ENCODE results near the gene DDX51. TPM values are rescaled to one million over a fixed set of nuclear protein-coding genes. Genes with fewer than 3 reads are reported as not detected.

DDX51 gene
- total RNA-seq, 1 donor from 2014 or later = 28.1 TPM

DNA sequence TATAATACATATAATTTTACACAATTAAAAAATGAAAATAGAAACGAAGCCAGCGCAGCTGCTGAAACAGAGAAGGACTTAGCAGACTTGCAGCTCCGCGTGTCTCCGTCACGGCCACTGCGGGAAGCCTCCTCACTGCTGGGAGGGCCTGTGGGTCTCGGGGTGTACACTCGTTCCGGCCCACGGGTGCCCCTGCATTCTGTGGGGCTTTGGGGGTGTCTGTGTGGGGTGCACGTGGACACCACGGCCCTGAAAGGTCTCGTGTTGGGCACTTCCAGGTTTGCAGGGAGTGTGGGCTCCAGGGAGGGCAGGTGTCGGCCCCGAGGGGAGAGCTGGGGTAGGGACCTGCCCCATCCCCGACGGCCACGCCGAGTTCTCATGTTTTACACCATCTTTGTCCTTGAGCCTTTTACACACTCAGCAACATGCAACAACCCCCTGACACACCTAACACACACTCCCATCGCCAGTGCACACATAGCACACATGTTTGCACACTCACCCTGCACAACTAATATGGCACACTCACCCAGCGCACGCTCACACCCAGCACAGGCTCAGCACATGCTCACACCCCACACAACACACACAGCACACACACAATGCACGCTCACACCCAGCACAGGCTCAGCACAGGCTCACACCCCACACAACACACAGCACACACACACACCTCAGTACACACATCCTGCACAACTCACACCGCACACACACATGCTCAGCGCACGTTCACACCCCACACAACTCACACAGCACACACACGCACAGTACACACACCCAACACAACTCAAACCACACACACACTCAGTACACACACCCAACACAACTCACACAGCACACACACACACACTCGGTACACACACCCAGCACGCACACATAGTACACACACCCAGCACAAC is 36.8 kb upstream of the DDX51 start:
- no peak for DNase-seq (ENCODE audit: low spot score, unreplicated experiment)
- TF ChIP-seq, protein P1, sequence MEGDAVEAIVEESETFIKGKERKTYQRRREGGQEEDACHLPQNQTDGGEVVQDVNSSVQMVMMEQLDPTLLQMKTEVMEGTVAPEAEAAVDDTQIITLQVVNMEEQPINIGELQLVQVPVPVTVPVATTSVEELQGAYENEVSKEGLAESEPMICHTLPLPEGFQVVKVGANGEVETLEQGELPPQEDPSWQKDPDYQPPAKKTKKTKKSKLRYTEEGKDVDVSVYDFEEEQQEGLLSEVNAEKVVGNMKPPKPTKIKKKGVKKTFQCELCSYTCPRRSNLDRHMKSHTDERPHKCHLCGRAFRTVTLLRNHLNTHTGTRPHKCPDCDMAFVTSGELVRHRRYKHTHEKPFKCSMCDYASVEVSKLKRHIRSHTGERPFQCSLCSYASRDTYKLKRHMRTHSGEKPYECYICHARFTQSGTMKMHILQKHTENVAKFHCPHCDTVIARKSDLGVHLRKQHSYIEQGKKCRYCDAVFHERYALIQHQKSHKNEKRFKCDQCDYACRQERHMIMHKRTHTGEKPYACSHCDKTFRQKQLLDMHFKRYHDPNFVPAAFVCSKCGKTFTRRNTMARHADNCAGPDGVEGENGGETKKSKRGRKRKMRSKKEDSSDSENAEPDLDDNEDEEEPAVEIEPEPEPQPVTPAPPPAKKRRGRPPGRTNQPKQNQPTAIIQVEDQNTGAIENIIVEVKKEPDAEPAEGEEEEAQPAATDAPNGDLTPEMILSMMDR (IDR thresholded peaks at IDR 0.05; ENCODE audit: unreplicated experiment) = no peak
- no peak overlapping the region for H3K4me3 Mint-ChIP-seq (ENCODE audit: low read depth)
- H3K9me3 Mint-ChIP-seq (ENCODE audit: low read depth) = no peaks in the 10 kb centered on the region
- no peaks in the 10 kb centered on the region for H3K36me3 Mint-ChIP-seq (ENCODE audit: insufficient read depth)
- H3K27ac Mint-ChIP-seq = no peak overlapping the region
- H3K27me3 Mint-ChIP-seq = peaks cover 79% of the 10 kb centered on the region
- no peaks in the 10 kb centered on the region for H3K4me1 Mint-ChIP-seq (ENCODE audit: low read depth)

DNA sequence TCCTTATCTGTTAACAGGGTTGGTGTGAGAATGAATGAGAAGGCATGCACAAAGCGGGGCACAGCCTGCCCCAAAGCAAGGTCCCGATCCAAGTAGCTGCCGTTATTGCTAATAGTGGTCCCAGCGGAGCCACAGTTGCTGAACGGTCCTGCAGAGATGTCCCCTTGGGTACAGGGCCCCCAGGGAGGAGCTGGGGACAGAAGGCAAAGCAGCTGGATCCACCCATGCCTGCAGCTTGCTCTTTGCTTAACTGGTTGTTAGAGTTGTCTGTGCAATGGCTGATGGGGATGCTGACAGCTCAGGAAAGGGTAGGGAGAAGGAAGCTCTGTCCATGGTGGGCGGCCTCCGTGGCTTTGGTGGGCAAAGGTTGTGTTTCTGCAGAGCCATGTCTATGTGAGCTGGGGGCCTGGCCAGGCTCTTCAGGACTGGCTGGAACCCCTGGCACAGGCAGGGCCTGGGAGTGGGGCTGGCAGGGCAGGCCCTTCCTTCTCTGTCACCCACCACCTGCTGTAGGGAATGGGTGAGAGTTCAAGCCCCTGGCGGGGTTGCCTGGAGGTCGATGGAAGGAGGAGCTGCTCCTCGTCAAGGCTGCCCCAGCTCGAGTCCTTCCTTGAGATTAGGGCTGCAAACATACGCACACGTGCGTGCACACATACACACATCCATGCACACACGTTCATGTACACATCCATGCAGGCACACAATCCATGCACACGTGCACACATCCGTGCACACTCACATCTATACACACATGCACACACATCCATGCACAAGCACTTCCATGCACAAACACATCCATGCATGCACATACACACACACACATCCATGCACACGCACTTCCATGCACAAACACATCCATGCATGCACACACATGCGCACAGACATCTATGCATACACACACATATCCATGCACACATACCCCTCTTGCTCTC is 35.6 kb upstream of the DDX51 start:
- no peak overlapping the region for H3K27ac Mint-ChIP-seq
- no peaks in the 10 kb centered on the region for H3K36me3 Mint-ChIP-seq (ENCODE audit: insufficient read depth)
- no peaks in the 10 kb centered on the region for H3K4me1 Mint-ChIP-seq (ENCODE audit: low read depth)
- no peak overlapping the region for H3K4me3 Mint-ChIP-seq (ENCODE audit: low read depth)
- H3K9me3 Mint-ChIP-seq (ENCODE audit: low read depth) = no peaks in the 10 kb centered on the region
- peaks cover 70% of the 10 kb centered on the region for H3K27me3 Mint-ChIP-seq
- no peak for DNase-seq (ENCODE audit: low spot score, unreplicated experiment)
- TF ChIP-seq, protein P1 (IDR thresholded peaks at IDR 0.05; ENCODE audit: unreplicated experiment) = no peak

DNA sequence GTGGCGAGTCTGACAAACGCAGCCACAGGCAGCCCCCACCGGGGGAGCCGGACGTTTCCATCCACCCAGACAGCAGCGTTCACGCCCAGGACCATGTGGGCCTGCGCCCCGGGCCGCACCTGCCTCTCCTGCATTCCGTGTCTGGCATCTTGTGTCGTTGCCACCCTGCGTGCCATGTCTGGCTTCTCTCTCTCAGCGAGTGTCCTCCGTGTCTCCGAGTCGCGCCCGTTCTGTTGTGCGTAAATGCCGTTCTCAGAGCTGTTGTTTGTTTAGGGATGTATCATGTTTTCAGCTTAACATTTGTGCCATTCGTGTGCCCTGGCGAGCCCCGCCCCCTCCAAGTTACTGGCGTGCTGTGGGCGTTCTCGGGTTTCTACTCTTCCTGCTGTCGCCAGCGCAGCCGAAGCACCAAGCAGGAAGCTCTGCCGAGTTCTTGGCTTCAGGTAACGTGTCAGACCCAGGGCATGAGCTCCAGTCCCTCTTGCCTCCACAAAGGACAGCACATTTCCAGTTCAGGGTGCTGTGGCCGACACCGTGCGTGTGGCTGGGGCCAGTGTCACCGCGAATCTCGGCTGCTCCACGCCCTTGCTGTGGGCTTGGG is 34.8 kb upstream of the DDX51 start:
- Mint-ChIP-seq H3K27me3 (peaks cover 68% of the 10 kb centered on the region), H3K4me3 (ENCODE audit: low read depth) (no peak overlapping the region), H3K27ac (no peak overlapping the region), H3K4me1 (ENCODE audit: low read depth) (no peaks in the 10 kb centered on the region), H3K9me3 (ENCODE audit: low read depth) (no peaks in the 10 kb centered on the region), H3K36me3 (ENCODE audit: insufficient read depth) (no peaks in the 10 kb centered on the region)
- TF ChIP-seq, protein P1 (IDR thresholded peaks at IDR 0.05; ENCODE audit: unreplicated experiment) = no peak
- no peak for DNase-seq (ENCODE audit: low spot score, unreplicated experiment)

DNA sequence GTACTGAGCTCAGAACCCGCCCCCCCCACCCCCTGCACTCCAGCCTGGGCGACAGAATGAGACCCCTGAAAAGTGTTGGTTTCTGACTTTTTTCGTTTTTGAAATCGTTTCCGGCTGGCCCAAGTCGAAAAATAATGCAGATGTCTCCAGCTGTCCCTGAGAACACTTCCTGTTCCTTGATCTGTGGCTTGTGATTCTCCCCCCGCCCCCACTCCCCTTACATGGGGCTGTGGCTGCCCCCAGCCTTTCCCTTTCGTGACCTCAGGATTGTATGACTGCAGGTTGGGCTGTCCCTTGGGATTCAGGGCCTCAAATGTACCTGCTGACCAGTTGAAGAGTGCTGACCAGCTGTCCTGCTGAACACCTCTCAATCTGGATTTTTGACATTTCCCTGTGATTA is 34.2 kb upstream of the DDX51 start:
- H3K4me1 Mint-ChIP-seq (ENCODE audit: low read depth) = no peaks in the 10 kb centered on the region
- no peak overlapping the region for H3K27ac Mint-ChIP-seq
- no peak overlapping the region for H3K4me3 Mint-ChIP-seq (ENCODE audit: low read depth)
- TF ChIP-seq, protein P1 (IDR thresholded peaks at IDR 0.05; ENCODE audit: unreplicated experiment) = no peak
- no peak for DNase-seq (ENCODE audit: low spot score, unreplicated experiment)
- peaks cover 65% of the 10 kb centered on the region for H3K27me3 Mint-ChIP-seq
- no peaks in the 10 kb centered on the region for H3K9me3 Mint-ChIP-seq (ENCODE audit: low read depth)
- H3K36me3 Mint-ChIP-seq (ENCODE audit: insufficient read depth) = no peaks in the 10 kb centered on the region
